SK-N-SH treated with all-trans-retinoic acid at 6 μM for 48 hours (cell line): Measurements from ENCODE around the gene DIP2B.

Experiments
- ATAC-seq: fragments of 200-7000 bp; cut with Tn5 transposase; 3 replicates; pipeline ENCODE4 v1.9.1; 2020; ENCODE audit warnings: mild to moderate bottlenecking, moderate library complexity
- ARNTL ChIP-seq: fragments of 450-650 bp; formaldehyde crosslinking; IDR thresholded peaks from 2 replicates; pipeline ENCODE4 v1.5.0; 2020; ENCODE audit warnings: low read depth, mild to moderate bottlenecking, moderate library complexity, borderline replicate concordance
- ESRRG ChIP-seq: fragments of 250-450 bp; sonication (Bioruptor Pico); IDR thresholded peaks from 2 replicates; pipeline ENCODE4 v1.6.1; 2021; ENCODE audit warnings: mild to moderate bottlenecking
- ISL1 ChIP-seq: fragments of 250-450 bp; sonication (Bioruptor Pico); IDR thresholded peaks from 2 replicates; pipeline ENCODE4 v2.1.2; 2022; ENCODE audit warnings: mild to moderate bottlenecking, moderate library complexity
- OSR1 ChIP-seq: fragments of 250-450 bp; sonication (Bioruptor Pico); IDR thresholded peaks from 2 replicates; pipeline ENCODE4 v1.8.0; 2022; ENCODE audit warnings: moderate library complexity, mild to moderate bottlenecking, inconsistent platforms
- PATZ1 ChIP-seq: fragments of 250-450 bp; sonication (Bioruptor Pico); IDR thresholded peaks from 2 replicates; pipeline ENCODE4 v1.8.0; 2020; ENCODE audit warnings: mild to moderate bottlenecking, moderate library complexity, borderline replicate concordance
- PPARA ChIP-seq: fragments of 250-450 bp; sonication (Bioruptor Pico); IDR thresholded peaks from 2 replicates; pipeline ENCODE4 v1.5.0; 2020; ENCODE audit warnings: mild to moderate bottlenecking, borderline replicate concordance
- RARB ChIP-seq: fragments of 250-450 bp; sonication (Bioruptor Pico); IDR thresholded peaks from 2 replicates; pipeline ENCODE4 v1.8.0; 2021; ENCODE audit warnings: mild to moderate bottlenecking, moderate library complexity
- SNAI2 ChIP-seq: fragments of 250-450 bp; sonication (Bioruptor Pico); IDR thresholded peaks from 2 replicates; pipeline ENCODE4 v1.5.0; 2020; ENCODE audit warnings: mild to moderate bottlenecking, moderate library complexity
- TCF4 ChIP-seq: fragments of 250-450 bp; sonication (Bioruptor Pico); IDR thresholded peaks from 2 replicates; pipeline ENCODE4 v1.8.0; 2021; ENCODE audit warnings: mild to moderate bottlenecking, moderate library complexity, borderline replicate concordance
- TOX ChIP-seq: fragments of 250-450 bp; sonication (Bioruptor Pico); IDR thresholded peaks from 2 replicates; pipeline ENCODE4 v1.8.0; 2021; ENCODE audit warnings: mild to moderate bottlenecking, moderate library complexity, borderline replicate concordance
- ZC3H10 ChIP-seq: fragments of 250-450 bp; sonication (Bioruptor Pico); IDR thresholded peaks from 2 replicates; pipeline ENCODE4 v1.5.1; 2021; ENCODE audit warnings: mild to moderate bottlenecking, moderate library complexity
- ZFP3 ChIP-seq: fragments of 250-450 bp; sonication (Bioruptor Pico); IDR thresholded peaks from 2 replicates; pipeline ENCODE4 v1.5.0; 2020; ENCODE audit warnings: mild to moderate bottlenecking, moderate library complexity
- ZFP30 ChIP-seq: fragments of 450-650 bp; formaldehyde crosslinking; IDR thresholded peaks from 2 replicates; pipeline ENCODE4 v1.5.0; 2022; ENCODE audit warnings: mild to moderate bottlenecking, moderate library complexity
- ZNF565 ChIP-seq: fragments of 450-650 bp; formaldehyde crosslinking; conservative IDR thresholded peaks from 2 replicates; pipeline ENCODE4 v1.5.0; 2020; ENCODE audit warnings: low read depth, mild to moderate bottlenecking, moderate library complexity
- ZNF70 ChIP-seq: fragments of 450-650 bp; formaldehyde crosslinking; IDR thresholded peaks from 2 replicates; pipeline ENCODE4 v1.5.0; 2020; ENCODE audit warnings: mild to moderate bottlenecking, moderate library complexity
- ZNF8 ChIP-seq: fragments of 450-650 bp; formaldehyde crosslinking; IDR thresholded peaks from 2 replicates; pipeline ENCODE4 v1.5.0; 2020; ENCODE audit warnings: mild to moderate bottlenecking, moderate library complexity
- TF ChIP-seq, protein P1 (sequence below): fragments of 250-450 bp; sonication (Bioruptor Pico); IDR thresholded peaks from 2 replicates; pipeline ENCODE4 v1.8.0; 2021; ENCODE audit warnings: low read depth, mild to moderate bottlenecking, moderate library complexity, borderline replicate concordance
- TF ChIP-seq, protein P2 (sequence below): fragments of 250-450 bp; sonication (Bioruptor Pico); IDR thresholded peaks from 2 replicates; pipeline ENCODE4 v1.5.1; 2020; ENCODE audit warnings: low read depth, mild to moderate bottlenecking, moderate library complexity
- TF ChIP-seq, protein P3 (sequence below): fragments of 250-450 bp; sonication (Bioruptor Pico); IDR thresholded peaks from 2 replicates; pipeline ENCODE4 v1.5.0; 2020; ENCODE audit warnings: mild to moderate bottlenecking, moderate library complexity

The DIP2B gene

GRCh38 chr12:50785406-50786001, 280.7 kb downstream of the DIP2B start:
- TF ChIP-seq PPARA: no peak
- no peak for TF ChIP-seq ZNF70 (CRISPR knock-in tag)
- no peak for TF ChIP-seq ZFP3 (CRISPR knock-in tag)
- no peak for TF ChIP-seq PATZ1 (CRISPR knock-in tag)
- no peak for TF ChIP-seq OSR1 (CRISPR knock-in tag)
- no peak for TF ChIP-seq TCF4
- TF ChIP-seq, protein P1, sequence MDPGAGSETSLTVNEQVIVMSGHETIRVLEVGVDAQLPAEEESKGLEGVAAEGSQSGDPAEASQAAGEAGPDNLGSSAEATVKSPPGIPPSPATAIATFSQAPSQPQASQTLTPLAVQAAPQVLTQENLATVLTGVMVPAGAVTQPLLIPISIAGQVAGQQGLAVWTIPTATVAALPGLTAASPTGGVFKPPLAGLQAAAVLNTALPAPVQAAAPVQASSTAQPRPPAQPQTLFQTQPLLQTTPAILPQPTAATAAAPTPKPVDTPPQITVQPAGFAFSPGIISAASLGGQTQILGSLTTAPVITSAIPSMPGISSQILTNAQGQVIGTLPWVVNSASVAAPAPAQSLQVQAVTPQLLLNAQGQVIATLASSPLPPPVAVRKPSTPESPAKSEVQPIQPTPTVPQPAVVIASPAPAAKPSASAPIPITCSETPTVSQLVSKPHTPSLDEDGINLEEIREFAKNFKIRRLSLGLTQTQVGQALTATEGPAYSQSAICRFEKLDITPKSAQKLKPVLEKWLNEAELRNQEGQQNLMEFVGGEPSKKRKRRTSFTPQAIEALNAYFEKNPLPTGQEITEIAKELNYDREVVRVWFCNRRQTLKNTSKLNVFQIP (CRISPR knock-in tag): no peak
- no peak for TF ChIP-seq ZNF565
- TF ChIP-seq, protein P2, sequence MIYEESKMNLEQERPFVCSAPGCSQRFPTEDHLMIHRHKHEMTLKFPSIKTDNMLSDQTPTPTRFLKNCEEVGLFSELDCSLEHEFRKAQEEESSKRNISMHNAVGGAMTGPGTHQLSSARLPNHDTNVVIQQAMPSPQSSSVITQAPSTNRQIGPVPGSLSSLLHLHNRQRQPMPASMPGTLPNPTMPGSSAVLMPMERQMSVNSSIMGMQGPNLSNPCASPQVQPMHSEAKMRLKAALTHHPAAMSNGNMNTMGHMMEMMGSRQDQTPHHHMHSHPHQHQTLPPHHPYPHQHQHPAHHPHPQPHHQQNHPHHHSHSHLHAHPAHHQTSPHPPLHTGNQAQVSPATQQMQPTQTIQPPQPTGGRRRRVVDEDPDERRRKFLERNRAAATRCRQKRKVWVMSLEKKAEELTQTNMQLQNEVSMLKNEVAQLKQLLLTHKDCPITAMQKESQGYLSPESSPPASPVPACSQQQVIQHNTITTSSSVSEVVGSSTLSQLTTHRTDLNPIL: no peak
- TF ChIP-seq ZFP30 (CRISPR knock-in tag): no peak
- TF ChIP-seq RARB (CRISPR knock-in tag): no peak
- TF ChIP-seq ARNTL (CRISPR knock-in tag): no peak
- TF ChIP-seq ISL1 (CRISPR knock-in tag): no peak
- no peak for TF ChIP-seq ZNF8 (CRISPR knock-in tag)
- TF ChIP-seq TOX: no peak
- TF ChIP-seq, all 23 proteins: peak for 0
- ATAC-seq: no peak

DNA sequence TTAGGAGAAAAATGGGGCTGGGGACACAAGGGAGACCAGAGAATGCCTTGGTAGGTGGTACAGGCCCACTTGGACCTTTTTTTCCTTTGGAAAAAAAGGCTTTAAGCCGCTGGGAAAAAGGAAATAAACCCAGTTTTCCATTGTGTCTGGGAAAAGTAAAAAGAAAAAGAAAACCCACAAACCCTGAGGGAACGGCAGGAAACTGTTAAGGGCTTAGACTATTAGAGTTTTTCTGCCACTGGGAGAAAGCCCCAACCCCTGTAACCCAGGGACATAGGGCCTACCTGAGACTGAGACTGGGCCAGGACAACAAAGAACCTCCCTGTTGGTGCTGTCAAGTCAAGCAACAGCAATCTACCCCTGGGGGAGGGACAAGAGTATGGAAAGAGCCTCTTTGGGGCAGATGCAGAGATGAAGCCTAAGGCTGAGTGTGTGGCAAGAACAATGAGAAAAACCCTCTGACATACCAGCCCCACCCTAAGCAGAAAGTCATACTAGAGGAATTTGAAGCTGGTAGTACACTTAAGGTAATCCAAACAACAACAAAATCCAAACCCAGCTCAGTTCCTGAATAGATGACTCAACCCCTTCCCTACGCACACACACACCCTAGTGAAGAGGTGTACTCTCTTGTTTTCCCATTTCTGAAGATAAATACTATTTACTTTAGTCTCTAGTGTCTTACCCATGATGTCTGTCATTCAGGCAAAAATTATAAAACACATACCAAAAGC, 281.9 kb downstream of the DIP2B start:
- TF ChIP-seq, protein P1 (CRISPR knock-in tag): no peak
- peak; percentile 89 for ATAC-seq

DNA sequence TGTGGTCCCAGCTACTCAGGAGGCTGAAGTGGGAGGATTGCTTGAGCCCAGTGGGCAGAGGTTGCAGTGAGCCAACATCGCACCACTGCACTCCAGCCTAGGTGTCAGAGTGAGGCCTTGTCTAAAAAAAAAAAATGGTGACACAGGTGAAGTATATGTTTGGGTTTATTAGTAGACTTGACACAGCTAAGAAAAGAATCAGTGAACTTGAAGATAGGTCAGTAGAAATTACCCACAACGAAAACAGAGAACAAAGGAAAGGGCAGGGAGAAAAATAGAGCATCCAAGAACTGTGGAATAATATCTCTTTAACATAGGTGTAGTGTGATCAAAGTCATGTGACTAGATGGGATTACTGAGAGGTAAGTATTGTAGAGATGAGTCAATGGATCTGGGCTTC, 282.8 kb downstream of the DIP2B start:
- no peak for ATAC-seq
- no peak for TF ChIP-seq TOX
- TF ChIP-seq, protein P3, sequence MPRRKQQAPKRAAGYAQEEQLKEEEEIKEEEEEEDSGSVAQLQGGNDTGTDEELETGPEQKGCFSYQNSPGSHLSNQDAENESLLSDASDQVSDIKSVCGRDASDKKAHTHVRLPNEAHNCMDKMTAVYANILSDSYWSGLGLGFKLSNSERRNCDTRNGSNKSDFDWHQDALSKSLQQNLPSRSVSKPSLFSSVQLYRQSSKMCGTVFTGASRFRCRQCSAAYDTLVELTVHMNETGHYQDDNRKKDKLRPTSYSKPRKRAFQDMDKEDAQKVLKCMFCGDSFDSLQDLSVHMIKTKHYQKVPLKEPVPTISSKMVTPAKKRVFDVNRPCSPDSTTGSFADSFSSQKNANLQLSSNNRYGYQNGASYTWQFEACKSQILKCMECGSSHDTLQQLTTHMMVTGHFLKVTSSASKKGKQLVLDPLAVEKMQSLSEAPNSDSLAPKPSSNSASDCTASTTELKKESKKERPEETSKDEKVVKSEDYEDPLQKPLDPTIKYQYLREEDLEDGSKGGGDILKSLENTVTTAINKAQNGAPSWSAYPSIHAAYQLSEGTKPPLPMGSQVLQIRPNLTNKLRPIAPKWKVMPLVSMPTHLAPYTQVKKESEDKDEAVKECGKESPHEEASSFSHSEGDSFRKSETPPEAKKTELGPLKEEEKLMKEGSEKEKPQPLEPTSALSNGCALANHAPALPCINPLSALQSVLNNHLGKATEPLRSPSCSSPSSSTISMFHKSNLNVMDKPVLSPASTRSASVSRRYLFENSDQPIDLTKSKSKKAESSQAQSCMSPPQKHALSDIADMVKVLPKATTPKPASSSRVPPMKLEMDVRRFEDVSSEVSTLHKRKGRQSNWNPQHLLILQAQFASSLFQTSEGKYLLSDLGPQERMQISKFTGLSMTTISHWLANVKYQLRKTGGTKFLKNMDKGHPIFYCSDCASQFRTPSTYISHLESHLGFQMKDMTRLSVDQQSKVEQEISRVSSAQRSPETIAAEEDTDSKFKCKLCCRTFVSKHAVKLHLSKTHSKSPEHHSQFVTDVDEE: no peak
- TF ChIP-seq, protein P2: no peak
- no peak for TF ChIP-seq TCF4
- no peak for TF ChIP-seq OSR1 (CRISPR knock-in tag)
- no peak for TF ChIP-seq ZNF70 (CRISPR knock-in tag)
- no peak for TF ChIP-seq ZNF565
- TF ChIP-seq ISL1 (CRISPR knock-in tag): no peak
- TF ChIP-seq, protein P1 (CRISPR knock-in tag): no peak
- TF ChIP-seq ZFP3 (CRISPR knock-in tag): no peak
- no peak for TF ChIP-seq SNAI2 (CRISPR knock-in tag)
- TF ChIP-seq ESRRG (CRISPR knock-in tag): no peak
- no peak for TF ChIP-seq ZC3H10 (CRISPR knock-in tag)
